Posterior cingulate gyrus (tissue), 11 donors: ENCODE results near the gene HLX.

Source experiments
- DNase-seq, 10 donors: peaks; one replicate each; pipeline versions ENCODE4 v3.0.0 to v3.0.0-alpha.2; 2020 to 2021; ENCODE audit warnings: mixed read lengths in 3 of 10
- intact Hi-C: fragments of 100-400 bp; cut with DNase I; formaldehyde crosslinking; loops from one replicate; pipeline ENCODE4 v1.15.1; 2023

HLX gene

GRCh38 chr1:220880726-220881506 lies 1.7 kb downstream of the HLX start:
- peak in 1 of 10 donors; percentile 67 for DNase-seq
- intact Hi-C loops: loop anchor here (5.0 kb wide), 1 partner anchor 216 kb away; no protein-coding TSS in a partner anchor

GRCh38 chr1:220882061-220882891 lies 3.0 kb downstream of the HLX start:
- intact Hi-C loops: loop anchor here (5.0 kb wide), 1 partner anchor 215 kb away; no protein-coding TSS in a partner anchor
- DNase-seq: peak in 1 of 10 donors; percentile 57

GRCh38 chr1:220884109-220884980 lies 5.1 kb downstream of the HLX start:
- intact Hi-C loops: loop anchor here (5.0 kb wide), 1 partner anchor 213 kb away; no protein-coding TSS in a partner anchor
- DNase-seq: peak in 3 of 10 donors; percentile 76 to 89 (median 85)

GRCh38 chr1:220884981-220885918 lies 6.0 kb downstream of the HLX start:
- no peak for DNase-seq
- intact Hi-C loops: loop anchor here (5.0 kb wide), 1 partner anchor 212 kb away; no protein-coding TSS in a partner anchor

GRCh38 chr1:220885971-220886370 lies 6.7 kb downstream of the HLX start:
- DNase-seq: no peak
- intact Hi-C loops: no loop called here

GRCh38 chr1:220886470-220887201 lies 7.4 kb downstream of the HLX start:
- DNase-seq: no peak
- intact Hi-C loops: no loop called here

GRCh38 chr1:220887202-220887519 lies 7.9 kb downstream of the HLX start:
- DNase-seq: no peak
- intact Hi-C loops: no loop called here

GRCh38 chr1:220887520-220888416 lies 8.5 kb downstream of the HLX start:
- intact Hi-C loops: no loop called here
- peak in 1 of 10 donors; percentile 66 for DNase-seq

GRCh38 chr1:220888417-220888986 lies 9.3 kb downstream of the HLX start:
- intact Hi-C loops: no loop called here
- no peak for DNase-seq

GRCh38 chr1:220889333-220889732 lies 10.1 kb downstream of the HLX start:
- DNase-seq: no peak
- intact Hi-C loops: no loop called here

GRCh38 chr1:220889848-220890287 lies 10.6 kb downstream of the HLX start:
- DNase-seq: no peak
- intact Hi-C loops: no loop called here

- no peak for DNase-seq
- intact Hi-C loops: no loop called here
Measured at GRCh38 chr1:220890602-220891001, 11.4 kb downstream of the HLX start.

- DNase-seq: no peak
- intact Hi-C loops: no loop called here
Measured at GRCh38 chr1:220891224-220892085, 12.2 kb downstream of the HLX start.

- no peak for DNase-seq
- intact Hi-C loops: no loop called here
Measured at GRCh38 chr1:220892086-220892376, 12.8 kb downstream of the HLX start.

GRCh38 chr1:220892997-220893700 lies 13.9 kb downstream of the HLX start:
- DNase-seq: no peak
- intact Hi-C loops: no loop called here

- DNase-seq: no peak
- intact Hi-C loops: no loop called here
Measured at GRCh38 chr1:220893701-220894024, 14.4 kb downstream of the HLX start.
